GM19397 (cell line): ENCODE measurements around the gene ZFP92.
"Not testable (repeated sequence)": the region's sequence is repeated elsewhere in the genome, so short reads cannot be mapped to it uniquely, and the experiment has no call there.

Experiments used
- ATAC-seq: cut with Tn5 transposase; IDR thresholded peaks from one replicate; pipeline ENCODE4 v1.9.1; 2021; ENCODE audit warnings: mild to moderate bottlenecking, moderate library complexity; ENCODE audit not compliant: unreplicated experiment

The ZFP92 gene

DNA sequence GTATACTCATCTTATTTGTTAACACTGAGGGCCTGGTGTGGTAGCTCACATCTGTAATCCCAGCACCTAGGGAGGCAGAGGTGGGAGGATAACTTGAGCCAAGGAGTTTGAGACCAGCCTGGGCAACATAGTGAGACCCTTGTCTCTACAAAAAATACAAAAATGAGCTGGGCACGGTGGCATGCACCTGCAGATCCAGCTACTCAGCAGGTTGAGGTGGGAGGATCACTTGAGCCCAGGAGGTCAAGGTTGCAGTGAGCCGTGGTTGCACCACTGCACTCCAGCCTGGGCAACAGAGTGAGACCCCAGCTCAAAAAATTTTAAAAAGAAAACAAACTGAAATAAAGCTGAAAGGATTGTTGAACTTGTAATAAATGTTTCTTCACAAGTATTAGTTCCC lies 26.3 kb upstream of the ZFP92 start:
- ATAC-seq: not testable (repeated sequence)

DNA sequence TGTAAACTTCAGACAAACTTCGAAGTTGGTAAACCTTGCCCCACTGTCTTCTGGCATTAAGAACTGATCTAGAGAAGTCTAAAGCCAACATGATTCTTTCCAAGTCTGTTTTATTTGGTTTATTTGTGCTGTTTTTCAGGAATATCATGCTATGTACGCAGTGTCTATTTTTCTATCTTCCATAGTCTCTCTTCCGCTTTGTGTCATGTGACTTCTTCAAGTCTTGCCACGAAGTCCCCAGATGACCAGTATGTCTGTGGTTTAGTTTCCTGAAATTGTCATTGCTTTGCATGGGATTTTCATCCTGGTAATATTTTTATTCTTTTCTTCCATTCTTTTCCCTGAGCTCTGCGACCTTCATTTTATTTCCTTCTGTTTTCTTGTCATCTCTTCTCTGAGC lies 25.2 kb upstream of the ZFP92 start:
- no peak for ATAC-seq

DNA sequence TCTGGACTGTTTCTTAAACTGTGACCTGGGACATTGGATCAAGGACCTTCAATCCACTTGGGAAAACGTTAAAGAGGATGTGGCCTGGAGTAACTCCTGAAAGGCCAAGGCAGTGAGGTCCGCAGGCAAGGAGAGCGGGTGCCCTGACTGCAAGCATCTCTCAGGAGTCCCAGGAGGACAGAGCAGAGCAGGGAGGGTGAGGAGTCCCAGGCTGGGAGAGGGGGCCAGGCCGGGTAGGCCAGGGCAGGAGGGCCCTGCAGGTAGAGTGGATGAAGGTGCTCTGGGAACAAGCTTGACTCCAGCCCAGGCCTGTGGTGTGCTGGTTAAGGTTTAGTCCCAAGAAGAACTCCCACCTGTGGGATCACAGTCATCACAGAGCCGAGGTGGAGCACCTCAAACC lies 23.9 kb upstream of the ZFP92 start:
- no peak for ATAC-seq

DNA sequence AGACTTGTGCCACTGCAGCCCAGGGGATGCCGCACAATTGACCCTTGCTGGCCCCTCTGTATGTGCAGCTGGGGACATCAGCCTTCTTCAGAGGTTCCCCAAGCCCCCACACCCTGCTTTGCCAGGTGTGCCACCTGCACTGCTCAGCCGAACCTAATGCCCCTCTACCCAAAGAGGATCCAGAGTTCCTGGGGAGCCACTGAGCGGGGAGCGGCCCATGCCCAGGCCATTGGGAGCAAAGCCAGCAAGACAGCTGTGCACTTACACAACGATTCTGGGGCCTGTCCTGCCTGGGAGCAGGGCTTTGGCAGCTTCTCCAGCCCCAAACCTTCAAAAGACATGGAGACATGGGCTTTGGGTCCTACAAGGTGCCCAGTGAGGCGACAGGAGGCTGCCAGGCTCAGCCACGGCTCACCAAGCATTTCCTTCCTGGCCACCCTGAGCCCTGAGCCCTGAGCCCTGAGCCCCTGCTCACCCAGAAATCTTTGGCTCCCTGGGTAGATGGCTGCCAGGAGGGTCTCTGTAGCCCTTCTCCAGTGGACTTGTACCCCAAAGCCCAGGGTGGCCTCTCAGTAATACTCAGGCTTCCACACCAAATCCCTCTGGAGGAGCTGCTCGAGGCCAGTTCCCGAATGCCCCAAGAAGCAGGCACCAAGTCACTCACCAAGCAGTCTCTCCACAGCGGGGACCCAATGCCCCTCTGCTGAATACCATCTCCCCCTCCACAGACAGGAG lies 23.1 kb upstream of the ZFP92 start:
- no peak for ATAC-seq

DNA sequence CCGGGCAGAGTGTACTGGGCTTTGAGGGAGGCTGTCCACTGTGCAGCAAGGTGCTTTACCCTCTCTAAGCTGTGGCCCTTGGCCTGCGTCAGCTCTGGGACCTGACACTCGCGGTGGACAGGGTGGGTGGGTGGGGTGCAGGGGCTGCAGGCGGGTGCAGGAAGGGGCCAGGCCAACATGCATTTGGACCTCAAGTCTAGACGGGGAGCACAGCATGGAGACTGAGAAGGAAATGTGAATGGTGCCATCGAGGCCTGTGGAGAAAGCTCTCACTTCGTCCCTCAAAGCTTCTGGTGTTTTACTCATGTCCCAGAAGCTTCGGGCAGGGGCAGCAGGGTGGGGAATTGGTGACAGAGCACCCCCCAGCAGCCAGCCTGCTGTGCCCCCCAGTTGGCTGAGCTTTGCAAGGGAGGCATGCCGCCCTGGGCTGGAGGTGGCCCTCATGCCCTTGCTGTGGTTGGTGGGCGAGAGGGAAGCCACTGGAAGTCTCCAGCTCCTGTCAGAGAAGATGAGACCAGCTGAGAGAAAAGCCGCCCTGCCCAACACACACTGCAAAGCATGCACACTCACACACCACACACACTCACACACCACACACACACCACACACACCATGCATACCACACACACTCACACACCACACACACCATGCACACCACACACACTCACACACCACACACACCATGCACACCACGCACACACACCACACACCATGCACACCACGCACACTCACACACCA lies 22.4 kb upstream of the ZFP92 start:
- ATAC-seq: no peak

DNA sequence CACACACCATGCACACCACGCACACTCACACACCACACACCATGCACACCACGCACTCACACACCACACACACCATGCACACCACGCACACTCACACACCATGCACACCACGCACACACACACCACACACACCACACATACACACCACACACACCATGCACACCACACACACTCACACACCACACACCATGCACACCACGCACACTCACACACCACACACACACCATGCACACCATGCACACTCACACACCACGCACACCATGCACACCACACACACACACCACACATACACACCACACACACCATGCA lies 21.9 kb upstream of the ZFP92 start:
- not testable (repeated sequence) for ATAC-seq

DNA sequence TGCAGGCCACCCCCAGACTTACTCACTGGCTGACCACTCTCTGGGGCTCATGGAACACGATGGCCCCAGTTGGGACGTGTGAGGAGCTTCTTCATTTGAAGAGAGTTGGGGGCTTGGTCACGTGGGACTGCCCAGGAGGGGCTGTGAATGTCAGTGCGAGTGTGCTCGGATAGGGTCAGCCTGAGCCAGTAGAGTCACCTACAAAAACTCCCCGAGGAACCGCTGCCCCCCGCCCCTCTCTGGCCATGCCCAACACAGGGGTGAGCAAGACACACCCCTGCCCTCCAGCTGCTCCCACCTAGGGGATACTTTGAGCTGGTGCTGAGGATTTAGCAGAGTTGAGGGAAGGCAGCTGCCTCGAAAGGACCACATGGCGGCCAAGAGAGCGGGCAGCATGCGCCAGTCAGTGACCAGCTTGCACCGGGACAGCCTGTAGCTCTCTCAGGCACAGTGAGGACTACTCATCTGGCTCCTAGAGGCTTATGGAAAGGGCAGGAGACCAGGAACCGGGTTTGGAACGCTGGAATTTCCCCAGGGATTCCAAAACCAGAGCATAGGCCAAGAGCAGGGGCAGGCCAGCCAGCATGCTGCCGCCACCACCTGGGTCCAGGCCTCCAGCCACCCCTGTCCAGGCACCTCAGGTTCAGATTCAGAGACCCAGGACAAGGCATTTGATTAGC lies 18.5 kb upstream of the ZFP92 start:
- no peak for ATAC-seq

DNA sequence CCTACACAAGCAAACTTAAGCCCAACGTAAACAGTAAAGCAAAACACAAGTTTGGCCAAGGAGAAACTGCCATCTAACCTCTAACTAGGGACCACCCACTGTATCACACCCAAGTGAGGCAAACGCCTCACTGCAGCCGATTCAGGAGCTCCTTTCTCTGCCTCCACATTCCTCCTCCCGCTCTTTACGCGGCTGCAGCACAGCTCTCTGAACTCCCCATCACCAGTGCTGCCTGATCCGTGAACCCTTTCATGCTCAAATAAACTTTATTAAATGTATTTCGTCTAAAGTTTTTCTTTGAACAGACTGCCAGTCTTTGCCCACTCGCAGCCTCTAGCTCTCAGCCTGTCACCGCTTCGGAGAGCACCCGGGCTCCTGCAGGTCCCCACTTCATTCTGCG lies 16.7 kb upstream of the ZFP92 start:
- ATAC-seq: no peak

DNA sequence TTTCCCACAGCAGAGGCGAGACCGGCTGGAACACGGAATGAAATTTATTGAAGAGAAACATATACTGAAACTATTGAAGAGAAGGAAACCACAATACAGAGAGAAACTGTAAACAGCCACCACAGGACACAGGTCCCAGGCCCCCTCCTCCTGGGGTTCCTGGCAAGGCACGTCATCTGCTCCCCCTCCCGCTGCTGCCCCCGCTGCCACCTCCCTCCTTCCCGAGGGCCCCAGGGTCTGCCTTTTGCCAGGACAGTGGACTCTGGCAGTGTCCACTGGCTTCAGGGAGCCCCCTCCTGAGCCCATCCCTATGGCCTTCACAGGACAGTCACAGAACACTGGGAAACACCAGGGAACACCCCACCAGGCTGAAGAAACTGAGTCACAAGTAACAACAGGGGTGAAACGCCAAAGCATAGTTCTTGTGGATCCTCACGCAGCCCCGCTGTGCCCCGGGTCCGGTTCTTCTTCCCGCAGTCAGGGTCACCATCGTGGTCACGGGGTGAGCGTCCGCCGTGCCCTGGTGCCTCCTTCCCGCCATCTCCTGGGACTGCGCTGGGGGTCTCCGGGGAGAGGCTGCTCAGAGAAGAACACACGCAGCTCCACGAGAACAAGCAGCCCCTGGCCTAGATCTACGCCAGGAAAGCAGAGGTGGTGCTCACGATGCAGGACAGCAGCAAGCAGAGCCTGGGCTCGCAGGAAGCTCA lies 15.5 kb upstream of the ZFP92 start:
- ATAC-seq: no peak

DNA sequence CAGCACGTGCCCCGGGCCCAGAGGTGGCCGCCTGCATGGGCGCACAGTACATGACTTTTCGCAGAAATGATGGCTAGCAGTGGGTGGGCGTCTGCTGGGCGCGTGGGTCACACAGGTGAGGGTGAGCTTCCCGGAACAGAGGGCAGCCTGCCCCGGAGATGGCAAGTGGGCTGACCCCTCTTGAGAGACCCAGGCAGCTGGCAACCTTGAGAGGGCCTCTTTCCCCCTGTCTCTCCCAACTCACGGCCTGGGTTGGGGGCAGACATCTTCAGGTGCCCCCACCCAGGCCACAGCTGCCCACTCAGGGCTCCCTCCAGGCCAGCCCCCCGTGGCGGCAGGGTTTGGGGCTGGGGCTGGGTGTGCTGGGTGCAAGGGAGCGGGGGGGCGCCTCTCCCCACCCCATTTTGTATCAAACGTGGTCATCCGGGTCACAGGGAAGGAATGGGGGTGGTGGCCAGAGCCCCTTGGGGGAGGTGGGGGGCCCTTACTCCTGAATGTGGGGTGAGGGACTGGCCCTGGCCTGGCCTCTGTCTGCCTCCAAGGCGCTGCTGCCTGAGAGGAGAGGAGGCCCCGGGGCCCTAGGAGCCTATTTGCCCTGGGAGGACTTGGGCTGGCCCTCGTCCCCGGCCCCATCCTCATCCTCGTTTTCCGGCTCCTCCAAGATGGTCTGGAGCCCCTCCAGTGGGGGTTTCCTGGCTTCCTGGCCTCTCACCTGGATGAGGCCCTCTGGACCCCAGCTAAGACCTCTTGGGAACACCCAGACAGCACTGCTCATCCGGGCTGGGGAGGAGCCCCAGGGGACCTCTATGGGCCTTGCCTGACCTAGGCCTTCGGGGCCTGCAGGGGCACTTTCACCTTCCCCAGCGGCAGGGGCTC lies 14.7 kb upstream of the ZFP92 start:
- no peak for ATAC-seq

DNA sequence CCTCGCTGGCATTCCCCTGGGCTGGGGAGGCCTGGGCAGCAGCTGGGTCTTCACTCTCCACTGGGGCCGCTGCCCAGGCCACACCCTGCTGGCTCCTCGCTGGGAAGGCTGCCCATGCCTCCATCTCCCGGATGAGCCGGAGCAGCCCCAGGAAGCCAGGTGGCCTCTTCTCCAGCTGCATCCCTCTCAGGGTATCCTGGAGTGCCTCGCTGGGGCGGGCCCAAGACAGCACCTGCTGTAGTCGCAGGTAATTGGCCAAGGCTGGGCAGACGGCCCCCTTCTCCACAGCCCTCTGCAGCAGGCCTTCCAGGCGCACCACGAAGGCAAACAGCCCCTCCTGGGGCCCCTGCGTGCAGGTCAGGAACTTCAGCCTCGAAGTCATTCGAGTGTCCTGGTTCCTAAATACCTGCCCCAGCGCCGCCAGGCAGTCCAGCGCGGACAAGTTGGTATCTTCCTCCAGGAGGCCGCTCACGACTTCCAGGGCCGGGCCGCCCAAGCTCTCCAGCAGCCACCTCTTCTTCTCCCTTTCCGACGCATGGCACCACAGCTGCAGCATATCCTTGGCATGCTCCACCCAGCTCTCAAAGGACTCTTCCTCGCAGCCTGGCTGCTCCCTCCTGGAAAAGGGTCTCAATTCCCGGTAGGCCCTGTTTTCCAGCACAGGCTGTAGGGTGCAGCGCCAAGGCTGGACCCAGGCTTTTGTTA lies 13.9 kb upstream of the ZFP92 start:
- ATAC-seq: no peak

DNA sequence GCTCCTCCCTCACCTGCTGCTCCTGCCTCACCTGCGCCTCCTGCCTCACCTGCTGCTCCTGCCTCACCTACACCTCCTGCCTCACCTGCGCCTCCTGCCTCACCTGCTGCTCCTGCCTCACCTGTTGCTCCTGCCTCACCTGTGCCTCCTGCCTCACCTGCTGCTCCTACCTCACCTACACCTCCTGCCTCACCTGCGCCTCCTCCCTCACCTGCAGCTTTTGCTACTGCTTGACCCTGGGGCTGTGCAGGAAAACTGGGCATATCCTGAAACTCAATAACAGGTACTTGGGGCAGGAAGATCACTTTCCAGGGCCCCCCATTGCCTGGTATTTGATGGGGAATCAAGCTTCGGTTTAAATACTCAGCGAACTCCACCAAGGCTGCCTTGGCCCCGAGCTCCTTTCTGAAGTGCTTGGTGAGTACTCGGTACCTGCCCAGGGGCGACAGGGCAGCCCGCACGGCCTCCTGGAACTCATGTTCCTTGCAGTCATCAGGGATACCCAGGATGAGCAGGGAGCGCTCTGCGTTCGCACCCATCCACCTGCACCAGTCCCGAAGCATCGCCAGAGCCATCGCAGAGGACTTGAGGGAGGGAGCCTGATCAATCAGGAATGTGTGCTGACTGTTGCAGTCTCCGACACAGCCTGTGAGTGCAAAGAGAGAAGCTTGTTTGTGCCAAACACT lies 12.9 kb upstream of the ZFP92 start:
- ATAC-seq: no peak

DNA sequence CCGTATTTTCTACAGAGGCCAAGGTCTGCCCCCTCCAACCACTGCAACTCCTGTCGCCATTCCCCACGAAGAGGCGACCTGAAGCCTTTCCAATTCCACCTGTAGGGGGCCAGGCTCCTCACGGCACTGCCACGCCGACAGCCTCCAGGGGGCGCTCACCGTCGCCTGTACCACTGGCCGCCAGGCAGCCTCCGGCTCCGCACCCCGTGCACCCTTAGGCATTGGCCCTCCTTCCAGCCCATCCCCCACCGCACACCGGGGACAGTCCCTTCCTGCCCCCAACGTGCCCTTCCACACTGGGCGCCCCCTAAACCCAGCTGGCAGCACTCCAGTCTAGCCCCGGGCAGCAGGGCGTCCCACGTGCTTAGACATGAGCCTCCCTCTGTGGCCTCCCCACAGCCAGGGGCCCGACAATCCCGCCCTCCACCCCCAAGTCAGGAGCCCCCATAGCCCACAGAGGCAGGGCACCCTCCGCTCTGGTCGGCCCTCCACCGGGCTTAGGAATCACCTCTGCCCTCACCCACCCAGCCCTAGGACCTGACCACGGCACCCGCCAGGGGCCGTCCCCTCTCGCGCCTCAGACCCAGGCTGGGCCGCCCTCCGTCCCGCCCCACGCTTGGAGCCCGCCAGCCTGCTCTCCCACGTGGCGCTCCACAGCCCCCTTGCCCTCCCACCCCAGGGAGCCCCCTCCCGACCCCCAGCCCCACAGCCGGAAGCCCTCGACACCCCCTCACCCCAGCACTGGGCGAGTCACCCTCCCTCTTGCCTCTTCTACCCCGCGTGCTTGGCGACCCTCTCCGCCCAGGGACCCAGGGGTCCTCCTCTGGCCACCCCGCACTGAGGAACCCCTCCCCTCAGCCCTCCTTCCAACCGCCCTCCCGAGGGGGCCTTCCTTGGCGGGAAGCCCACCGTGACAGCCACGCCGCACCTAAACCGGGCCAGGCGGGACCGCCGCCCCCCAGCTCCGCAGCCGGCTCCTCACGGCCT lies 10.8 kb upstream of the ZFP92 start:
- no peak for ATAC-seq

DNA sequence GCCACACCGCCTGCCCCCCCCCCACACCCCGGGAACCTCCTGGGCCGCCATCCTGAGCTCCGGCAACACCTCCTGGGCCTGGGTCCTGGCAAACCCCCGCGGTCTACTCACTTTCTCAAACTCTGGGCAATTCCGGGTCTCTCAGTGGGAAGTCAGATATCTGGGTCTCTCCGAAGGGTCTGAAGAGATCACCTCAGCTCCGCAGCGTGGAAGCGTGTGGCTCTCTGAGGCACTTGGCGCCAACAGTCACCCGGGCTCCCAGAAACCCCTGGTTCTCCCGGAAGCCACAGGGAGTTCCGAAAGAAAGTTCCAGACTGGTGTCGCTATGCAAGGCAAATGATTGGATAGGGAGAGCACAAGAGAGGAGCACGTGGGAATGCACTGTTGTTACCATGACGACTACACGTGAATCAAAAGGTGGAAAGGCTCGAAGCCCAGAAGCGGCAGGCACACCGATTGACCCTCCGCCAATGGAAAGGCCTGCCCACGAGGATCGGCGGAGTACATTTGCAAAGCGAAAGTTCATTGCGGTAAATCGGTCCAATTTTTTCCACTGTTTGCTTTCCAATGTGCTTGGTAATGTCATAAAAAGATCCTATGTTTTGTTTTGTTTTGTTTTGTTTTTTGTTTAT lies 10.0 kb upstream of the ZFP92 start, which contains the start of gene PNMA6E:
TSS of gene PNMA6E (minus strand) at position 218 of the 632 bp plus-strand sequence. CDS start 2,501 bp downstream, outside the sequence.
- no peak for ATAC-seq

DNA sequence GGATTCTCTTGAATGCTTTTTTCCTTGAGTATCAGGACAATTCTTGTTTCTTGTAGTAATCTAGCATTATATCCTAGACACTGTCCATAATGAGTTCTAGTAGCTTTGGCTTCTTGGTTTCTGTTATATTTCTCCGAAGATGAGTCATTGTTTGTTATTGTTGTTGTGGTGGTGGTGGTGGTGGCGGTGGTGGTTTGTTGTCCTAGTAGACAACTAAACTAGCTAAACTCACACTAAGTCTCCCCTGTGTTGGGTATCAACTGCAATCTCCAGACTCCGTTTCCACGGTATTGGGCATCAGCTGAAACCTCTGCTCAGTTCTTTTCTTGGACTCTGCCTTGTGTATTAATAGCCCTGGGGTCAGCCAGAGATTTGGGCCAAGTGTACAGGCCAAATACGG lies 6.9 kb upstream of the ZFP92 start:
- ATAC-seq: not testable (repeated sequence)

DNA sequence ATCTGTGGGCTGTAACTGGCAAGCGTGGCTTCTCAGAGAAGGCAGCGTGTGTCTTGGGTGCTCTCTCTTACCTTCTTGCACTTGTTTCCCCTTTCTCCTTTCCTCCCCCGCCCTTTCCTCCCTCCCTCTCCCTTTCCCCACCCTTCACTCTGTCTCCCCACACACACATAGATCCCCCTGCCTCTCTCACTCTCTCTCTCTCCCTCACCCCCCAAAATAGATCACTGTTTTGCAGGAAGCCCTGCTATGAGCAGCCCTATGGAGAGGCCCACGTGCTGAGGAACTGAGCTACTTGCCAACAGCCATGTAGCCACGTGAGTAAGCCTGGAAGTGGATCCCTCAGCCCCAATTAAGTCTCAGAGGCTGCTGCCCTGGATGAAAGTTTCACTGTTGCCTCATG lies 5.8 kb upstream of the ZFP92 start:
- ATAC-seq: no peak

DNA sequence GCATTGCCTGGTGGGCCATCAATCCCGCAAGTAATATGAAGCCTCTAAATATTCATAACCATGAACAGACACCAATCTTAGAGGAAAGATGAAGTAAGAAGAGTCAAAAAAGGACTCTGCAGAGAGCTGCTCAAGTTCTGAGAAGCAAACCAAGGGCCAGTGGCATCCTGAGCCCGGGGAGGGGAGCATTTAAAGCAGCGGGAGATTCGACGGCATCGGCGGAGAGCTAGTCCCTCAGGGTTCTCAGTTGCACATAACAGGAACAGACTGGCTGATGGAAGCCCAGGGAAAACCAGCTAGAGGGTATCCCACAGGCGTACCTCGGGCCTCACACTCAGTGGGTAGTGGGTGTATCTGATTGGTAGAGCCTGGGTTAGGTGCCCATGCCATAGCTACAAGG lies 5.3 kb upstream of the ZFP92 start:
- ATAC-seq: no peak

DNA sequence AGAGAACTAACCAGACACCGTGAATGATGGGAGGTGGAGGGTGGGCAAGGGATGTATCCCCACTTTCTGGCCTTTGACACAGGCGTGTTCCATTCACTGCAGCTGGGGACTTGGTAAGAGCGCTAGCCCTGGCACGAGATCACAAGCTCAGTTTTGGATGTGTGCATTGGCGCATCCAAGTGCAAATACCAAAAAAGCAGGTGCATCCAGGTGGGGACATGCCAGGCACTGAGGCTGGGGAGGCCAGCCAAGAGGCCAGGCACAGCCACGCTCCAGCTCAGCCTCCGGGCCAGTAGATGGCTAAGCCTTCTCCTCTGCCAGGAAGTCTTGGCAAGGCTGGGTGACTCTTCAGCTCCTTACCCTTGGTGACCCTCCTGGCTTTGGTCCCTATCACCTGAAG lies 4.4 kb upstream of the ZFP92 start:
- ATAC-seq: no peak
